HEK293T (cell line): ENCODE data around the gene FMC1.
"Not testable (repeated sequence)": the region's sequence is repeated elsewhere in the genome, so short reads cannot be mapped to it uniquely, and the experiment has no call there.

Experiments used
- CTCF ChIA-PET: fragments of 350-600 bp; formaldehyde crosslinking; extraction: SDS; loops from one replicate; lab custom pipeline; 2021; ENCODE audit warnings: antibody characterized with exemption, inconsistent platforms; lab: Yijun Ruan, JAX
- POLR2A ChIA-PET: fragments of 350-600 bp; formaldehyde crosslinking; extraction: SDS; loops from one replicate; lab custom pipeline; 2020; ENCODE audit warnings: antibody characterized with exemption, inconsistent platforms; lab: Yijun Ruan, JAX
- DNase-seq: peaks from one replicate; pipeline ENCODE4 v3.0.0; 2012; ENCODE audit warnings: mixed read lengths; ENCODE audit errors: extremely low spot score
- ARNT ChIP-seq: fragments of 450-650 bp; IDR thresholded peaks from 2 replicates; pipeline ENCODE4 v1.6.1; 2017; ENCODE audit warnings: mild to moderate bottlenecking
- BHLHE40 ChIP-seq: fragments of 450-650 bp; IDR thresholded peaks from 2 replicates; pipeline ENCODE4 v1.6.1; 2016; ENCODE audit warnings: mild to moderate bottlenecking, moderate library complexity, borderline replicate concordance
- CTBP1 ChIP-seq: fragments of 450-650 bp; IDR thresholded peaks from 2 replicates; pipeline ENCODE4 v1.6.1; 2016; ENCODE audit warnings: borderline replicate concordance
- ELF4 ChIP-seq: fragments of 450-650 bp; IDR thresholded peaks from 2 replicates; pipeline ENCODE4 v1.6.1; 2017; ENCODE audit warnings: antibody characterized with exemption
- FOXA1 ChIP-seq: fragments of 450-650 bp; IDR thresholded peaks from 2 replicates; pipeline ENCODE4 v1.6.1; 2016; ENCODE audit warnings: mild to moderate bottlenecking
- FOXK2 ChIP-seq: fragments of 450-650 bp; IDR thresholded peaks from 2 replicates; pipeline ENCODE4 v1.6.1; 2016; ENCODE audit warnings: mild to moderate bottlenecking
- FOXM1 ChIP-seq: fragments of 450-650 bp; IDR thresholded peaks from 2 replicates; pipeline ENCODE4 v1.6.1; 2017; ENCODE audit warnings: mild to moderate bottlenecking, borderline replicate concordance
- HDGF ChIP-seq: fragments of 450-650 bp; IDR thresholded peaks from 2 replicates; pipeline ENCODE4 v1.6.1; 2017; ENCODE audit warnings: antibody characterized with exemption, borderline replicate concordance
- L3MBTL2 ChIP-seq: fragments of 450-650 bp; conservative IDR thresholded peaks from 2 replicates; pipeline ENCODE4 v1.6.1; 2016; ENCODE audit warnings: mild to moderate bottlenecking
- LEF1 ChIP-seq: fragments of 450-650 bp; IDR thresholded peaks from 2 replicates; pipeline ENCODE4 v1.6.1; 2017; ENCODE audit warnings: mild to moderate bottlenecking, borderline replicate concordance
- NFRKB ChIP-seq: fragments of 450-650 bp; IDR thresholded peaks from 2 replicates; pipeline ENCODE4 v1.6.1; 2016; ENCODE audit warnings: mild to moderate bottlenecking, moderate library complexity
- PKNOX1 ChIP-seq: fragments of 450-650 bp; IDR thresholded peaks from 2 replicates; pipeline ENCODE4 v1.6.1; 2016
- SP1 ChIP-seq: fragments of 450-650 bp; IDR thresholded peaks from 2 replicates; pipeline ENCODE4 v1.6.1; 2017
- SUZ12 ChIP-seq: fragments of 450-650 bp; IDR thresholded peaks from 2 replicates; pipeline ENCODE4 v1.6.1; 2016; ENCODE audit warnings: mild to moderate bottlenecking
- TARDBP ChIP-seq: fragments of 450-650 bp; IDR thresholded peaks from 2 replicates; pipeline ENCODE4 v1.6.1; 2016
- ZNF384 ChIP-seq: fragments of 450-650 bp; IDR thresholded peaks from 2 replicates; pipeline ENCODE4 v1.6.1; 2016

The FMC1 gene

GRCh38 chr7:139297795-139298194 lies 43.3 kb upstream of the FMC1 start:
- no peak for DNase-seq
- TF ChIP-seq ELF4 (no peak), FOXA1 (no peak), PKNOX1 (no peak), L3MBTL2 (no peak), FOXM1 (no peak), ZNF384 (no peak), CTBP1 (no peak), TARDBP (no peak), ARNT (no peak), SUZ12 (no peak), BHLHE40 (no peak)
- POLR2A ChIA-PET: no interaction called here
- CTCF ChIA-PET: no interaction called here

DNA sequence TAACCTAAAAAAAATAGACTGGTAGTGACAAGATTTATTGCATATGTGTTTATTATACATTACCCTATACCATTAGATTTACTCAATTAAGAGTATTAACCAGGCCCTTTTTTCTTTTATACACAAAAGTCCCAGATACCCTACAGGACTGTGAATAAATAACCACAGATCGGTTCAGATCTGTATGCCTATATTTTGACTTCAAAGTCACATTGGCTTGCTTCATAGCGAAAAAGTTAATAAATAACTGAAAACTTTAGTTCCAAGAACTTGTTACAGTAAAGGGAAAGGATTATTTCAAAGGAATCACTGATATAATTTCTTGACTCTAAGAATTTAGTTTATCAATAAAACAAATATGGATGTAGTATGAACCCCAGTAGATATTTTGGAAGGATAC lies 41.8 kb upstream of the FMC1 start:
- DNase-seq: no peak
- ChIA-PET CTCF (interaction anchor here (0.8 kb wide), 1 partner anchor 135 kb away, joined by 6 read pairs; no protein-coding TSS in a partner anchor), POLR2A (no interaction called here)
- TF ChIP-seq PKNOX1 (no peak), ZNF384 (no peak), NFRKB (no peak), CTBP1 (no peak), BHLHE40 (no peak), TARDBP (no peak), ELF4 (no peak), FOXA1 (no peak), LEF1 (no peak), ARNT (no peak), FOXK2 (no peak), L3MBTL2 (no peak), FOXM1 (no peak), SP1 (no peak)

DNA sequence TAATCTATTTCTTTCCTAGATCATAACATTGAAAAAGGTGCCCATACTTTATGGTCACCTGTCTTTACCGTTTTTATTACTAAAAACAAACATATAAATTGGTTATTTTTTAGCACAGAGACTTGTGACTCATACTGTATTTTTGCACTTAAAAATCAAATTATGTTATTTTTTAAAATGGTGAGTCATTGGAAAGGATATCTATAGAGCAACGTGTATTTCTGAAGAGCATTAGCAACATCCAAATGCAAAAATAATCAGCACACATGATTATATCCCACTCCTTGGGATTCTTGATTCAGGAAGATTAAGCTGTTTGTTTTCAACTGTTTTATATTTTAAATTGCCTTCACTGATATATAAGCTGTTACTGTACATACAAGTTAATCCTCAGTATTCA lies 40.7 kb upstream of the FMC1 start:
- POLR2A ChIA-PET: no interaction called here
- CTCF ChIA-PET: no interaction called here
- TF ChIP-seq BHLHE40 (no peak), ELF4 (no peak), ZNF384 (no peak), FOXM1 (no peak), TARDBP (no peak), L3MBTL2 (no peak), FOXK2 (no peak), SUZ12 (no peak), CTBP1 (no peak)
- DNase-seq: no peak

DNA sequence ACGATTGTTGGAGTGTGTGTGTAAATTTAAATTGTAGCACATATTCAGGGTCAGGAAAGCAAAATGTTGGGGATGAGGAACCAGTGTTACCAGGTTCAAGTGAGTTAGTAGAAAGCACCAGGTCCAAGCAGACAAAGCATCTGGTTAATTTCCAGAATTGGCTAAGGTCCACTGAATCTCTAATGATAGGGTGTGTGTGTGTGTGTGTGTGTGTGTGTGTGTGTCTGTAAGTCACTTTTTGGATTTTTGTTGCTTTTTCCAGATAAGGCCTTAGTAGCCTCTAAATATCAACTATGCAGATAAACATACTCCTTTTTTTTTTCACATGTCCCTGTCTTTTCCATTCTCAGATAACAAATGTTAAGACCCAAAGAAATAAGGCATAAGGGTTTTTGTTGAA lies 36.6 kb upstream of the FMC1 start:
- no peak for TF ChIP-seq L3MBTL2
- no peak for TF ChIP-seq NFRKB
- no peak for TF ChIP-seq HDGF
- no peak for TF ChIP-seq ELF4
- TF ChIP-seq SP1: no peak
- no peak for TF ChIP-seq FOXK2
- TF ChIP-seq ZNF384: no peak
- TF ChIP-seq TARDBP: no peak
- no peak for TF ChIP-seq BHLHE40
- TF ChIP-seq PKNOX1: no peak
- no peak for TF ChIP-seq CTBP1
- TF ChIP-seq ARNT: no peak
- TF ChIP-seq LEF1: no peak
- no peak for TF ChIP-seq FOXA1
- CTCF ChIA-PET: no interaction called here
- POLR2A ChIA-PET: interaction anchor here (1.2 kb wide), 1 partner anchor 55 kb away, joined by 4 read pairs; the partner anchor contains the start of gene LUC7L2
- no peak for DNase-seq

DNA sequence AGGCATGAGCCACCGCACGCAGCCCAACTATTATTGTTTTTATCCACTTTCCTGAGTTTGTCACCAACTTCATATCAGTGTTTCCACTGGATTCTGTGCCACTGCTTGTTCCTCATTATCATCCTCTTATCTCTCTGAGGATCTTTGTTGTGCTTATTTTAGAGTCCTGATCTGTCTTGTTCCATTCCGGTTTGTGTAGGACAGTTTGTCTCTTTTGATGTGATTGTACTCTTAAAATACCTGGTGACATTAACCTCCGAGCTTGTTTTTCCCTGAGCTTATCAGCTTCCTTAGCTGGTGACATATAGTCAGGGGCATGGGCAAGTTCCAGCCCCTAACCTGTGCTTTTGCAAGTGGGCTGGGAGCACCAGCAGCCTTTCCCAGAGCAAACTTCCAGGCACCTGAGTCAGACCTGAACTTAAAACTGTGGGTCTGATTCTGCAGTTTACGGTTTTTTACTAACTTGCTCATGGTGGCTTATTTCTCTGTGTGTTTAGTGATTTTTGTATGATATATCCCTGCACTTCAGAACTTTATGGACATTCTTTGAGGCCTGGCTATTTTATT lies 23.1 kb upstream of the FMC1 start:
- no peak for DNase-seq
- TF ChIP-seq SP1: no peak
- no peak for TF ChIP-seq HDGF
- ChIA-PET CTCF (interaction anchor here (0.6 kb wide), 1 partner anchor 22 kb away, joined by 3 read pairs; no protein-coding TSS in a partner anchor), POLR2A (interaction anchor here (1.1 kb wide), 1 partner anchor 42 kb away, joined by 3 read pairs; the partner anchor contains the start of gene LUC7L2)

- DNase-seq: peak; percentile 69
- no peak for TF ChIP-seq FOXM1
- TF ChIP-seq L3MBTL2: no peak
- POLR2A ChIA-PET: interaction anchor here (1.1 kb wide), 1 partner anchor 19 kb away, joined by 7 read pairs; no protein-coding TSS in a partner anchor
- CTCF ChIA-PET: interaction anchor here (0.7 to 1.4 kb wide), 5 partner anchors 8 to 113 kb away, joined by 3 to 5 read pairs (median 4); no protein-coding TSS in a partner anchor
Measured at GRCh38 chr7:139321071-139321745, 19.9 kb upstream of the FMC1 start.

GRCh38 chr7:139324709-139325108 lies 16.4 kb upstream of the FMC1 start:
- CTCF ChIA-PET, POLR2A ChIA-PET, DNase-seq: not testable (repeated sequence)
